Transverse colon (tissue), 4 donors: ENCODE results near the gene KIF14.

Experiments used
- CTCF ChIP-seq, 5 experiments: fragments of 200-600 bp in 3 of 5; fragments of 450-650 bp in 2 of 5; sonication (generic) in 3 of 5; IDR thresholded peaks; 1 replicate in 2 of 5; 2 replicates in 3 of 5; pipeline ENCODE4 v1.5.1; 2016 to 2017; ENCODE audit warnings: antibody characterized with exemption in 5 of 5, inconsistent platforms in 3 of 5, mild to moderate bottlenecking in 2 of 5, moderate library complexity in 1 of 5
- POLR2A ChIP-seq: fragments of 450-650 bp; IDR thresholded peaks from one replicate; pipeline ENCODE4 v1.6.1; 2016; ENCODE audit warnings: antibody characterized with exemption, mild to moderate bottlenecking, moderate library complexity
- POLR2AphosphoS5 ChIP-seq, 3 donors: sonication (generic); formaldehyde crosslinking; IDR thresholded peaks; one replicate each; pipeline ENCODE4 v1.6.1; 2016; ENCODE audit warnings: antibody characterized with exemption in 3 of 3

DNA sequence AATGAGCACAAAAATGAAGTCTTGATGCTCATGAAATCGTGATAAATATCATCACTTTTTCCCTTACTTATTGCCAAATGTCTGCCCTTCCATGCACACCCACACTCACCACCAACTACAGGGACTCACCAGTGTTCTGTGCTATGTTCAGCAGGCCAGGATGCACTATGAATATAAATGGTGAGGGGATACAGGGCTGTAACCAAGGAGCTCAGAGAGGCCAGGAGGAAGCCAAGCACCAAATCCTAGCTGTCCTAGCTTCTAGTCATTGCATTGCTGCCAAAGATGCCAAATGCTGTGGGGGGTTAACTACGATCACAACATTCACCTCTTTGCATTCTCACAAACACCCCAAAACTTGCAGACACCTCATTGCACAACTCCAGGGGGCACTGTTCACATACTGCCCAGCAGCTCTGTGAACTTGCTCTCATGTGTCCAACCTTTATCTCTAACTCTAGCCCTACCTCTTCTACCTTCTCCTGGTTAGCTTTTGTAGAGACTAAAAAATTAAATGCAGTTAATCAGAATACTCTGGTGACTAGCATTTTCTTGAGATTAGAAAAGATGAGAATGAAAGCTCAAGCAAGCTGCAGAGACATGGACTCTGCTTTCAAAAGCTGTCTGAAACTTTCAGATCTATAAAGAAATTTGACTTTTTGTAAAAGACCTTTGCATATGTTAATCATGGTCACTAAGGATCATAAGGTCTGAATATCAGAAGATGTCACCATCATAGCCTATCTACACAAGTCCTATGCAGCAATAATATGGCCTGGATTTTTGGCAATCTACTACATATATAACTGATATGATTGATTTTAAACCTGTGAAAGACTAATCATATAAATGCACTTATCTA is 13.9 kb upstream of the KIF14 start:
- TF ChIP-seq CTCF (IDR thresholded peaks at IDR 0.05) (no peak), POLR2A (no peak), POLR2AphosphoS5 (IDR thresholded peaks at IDR 0.05) (no peak)
